ENCODE results near the gene PLXDC2.

PLXDC2 gene

GRCh38 chr10:19941206-19941880 lies 125.1 kb downstream of the PLXDC2 start:
- DNase-seq (ENCODE audit: low read depth), result no peak

GRCh38 chr10:19944911-19945663 lies 128.9 kb downstream of the PLXDC2 start:
- DNase-seq (ENCODE audit: low read depth), result no peak

- DNase-seq (ENCODE audit: low read depth), result no peak
Measured at GRCh38 chr10:19946245-19946644, 130.0 kb downstream of the PLXDC2 start.

DNA sequence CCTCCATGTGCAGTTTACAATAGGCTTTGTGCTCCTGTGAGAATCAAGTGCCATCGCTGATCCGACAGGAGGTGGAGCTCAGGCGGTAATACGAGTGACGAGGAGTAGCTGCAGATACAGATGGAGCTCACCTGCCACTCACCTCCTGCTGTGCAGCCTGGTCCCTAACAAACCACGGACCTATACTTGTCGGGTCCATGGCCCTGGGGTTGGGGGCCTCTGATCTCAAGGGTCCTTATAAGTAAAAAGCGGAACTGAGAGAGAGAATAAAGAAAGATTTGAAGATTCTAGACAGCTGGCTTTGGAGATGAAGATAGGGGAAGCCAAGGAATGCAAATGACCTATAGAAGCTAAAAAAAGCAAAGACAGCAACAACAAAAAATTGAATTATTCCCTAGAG lies 130.6 kb downstream of the PLXDC2 start:
- no peak for DNase-seq (ENCODE audit: low read depth)

DNA sequence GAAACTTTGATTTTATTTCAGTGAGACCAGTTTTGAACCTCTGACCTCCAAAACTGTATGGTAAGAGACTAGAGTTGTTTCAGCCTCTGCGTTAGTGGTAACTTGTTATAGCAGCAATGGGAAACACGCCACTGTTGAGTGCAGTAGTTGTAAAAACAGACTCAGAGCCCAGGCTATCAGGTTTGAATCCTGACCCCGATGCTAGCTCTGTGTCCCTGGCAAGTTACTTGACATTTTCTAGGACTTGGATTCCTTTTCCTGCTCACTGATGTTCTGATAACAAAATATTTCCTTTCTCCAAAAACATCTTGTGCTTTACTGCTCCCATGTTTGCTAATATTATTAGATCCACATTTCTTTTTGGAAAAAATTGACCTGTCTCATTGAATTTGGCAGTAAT lies 131.0 kb downstream of the PLXDC2 start:
- DNase-seq (ENCODE audit: low read depth), result no peak

GRCh38 chr10:19947656-19948055 lies 131.4 kb downstream of the PLXDC2 start:
- DNase-seq (ENCODE audit: low read depth), result no peak

DNA sequence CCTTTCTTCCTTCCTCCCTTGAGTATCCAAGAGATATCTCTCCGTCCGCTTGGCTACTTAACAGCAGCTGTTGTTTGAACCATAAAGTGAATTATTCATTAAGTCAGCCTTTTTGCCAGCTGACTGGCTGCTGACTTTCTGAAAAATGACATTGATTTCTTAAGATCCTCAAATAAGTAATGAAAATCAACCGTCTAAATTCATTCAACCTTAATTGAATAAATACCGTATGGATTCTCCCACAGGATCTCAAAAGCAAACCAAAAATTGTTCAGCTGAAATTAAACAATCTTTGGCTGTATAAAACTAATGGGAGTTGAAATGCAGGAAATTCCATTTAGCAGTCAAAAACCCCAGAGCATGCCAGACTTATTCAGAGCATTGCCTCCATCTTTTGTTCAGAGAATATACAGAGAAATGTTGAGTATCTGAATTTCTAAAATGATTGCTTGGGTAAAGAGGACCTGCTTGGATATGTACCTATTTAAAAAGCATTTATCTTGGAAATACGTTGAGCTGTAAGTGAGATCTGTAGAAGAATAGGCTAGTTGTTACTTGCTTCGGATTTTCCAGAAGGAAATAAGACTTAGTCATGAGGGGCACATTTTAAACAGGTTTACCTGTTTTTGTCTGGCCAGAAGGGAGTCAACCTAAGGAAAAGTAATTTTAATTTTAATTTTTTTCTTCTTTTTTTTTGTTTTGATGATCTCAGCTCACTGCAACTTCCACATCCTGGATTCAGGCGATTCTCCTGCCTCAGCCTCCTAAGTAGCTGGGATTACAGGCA lies 136.2 kb downstream of the PLXDC2 start:
- no peak for DNase-seq (ENCODE audit: low read depth)

GRCh38 chr10:19954601-19955000 lies 138.4 kb downstream of the PLXDC2 start:
- no peak for DNase-seq (ENCODE audit: low read depth)

DNA sequence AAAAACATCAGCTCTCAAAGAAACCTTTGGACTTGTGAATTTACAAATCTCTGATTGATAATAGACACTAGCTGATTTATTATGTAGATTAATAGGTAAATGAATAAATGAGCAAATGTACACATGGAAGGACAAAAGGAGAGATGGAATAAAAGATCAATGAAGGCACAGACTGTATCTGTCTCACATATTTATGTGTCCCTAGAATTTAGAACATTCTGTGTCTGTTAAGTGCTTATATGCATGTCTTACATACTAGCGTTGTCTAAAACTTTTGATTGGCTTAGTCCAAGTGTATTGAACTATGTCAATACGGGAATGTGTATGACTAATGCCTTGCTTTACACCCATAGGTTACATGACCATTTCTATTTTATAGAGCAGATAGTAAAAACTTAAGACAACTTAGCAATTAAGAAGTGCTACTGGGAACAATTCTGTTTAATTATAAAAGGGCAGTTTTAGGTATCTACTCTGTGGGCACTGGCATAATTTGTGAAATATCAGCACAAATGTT lies 140.3 kb downstream of the PLXDC2 start:
- DNase-seq (ENCODE audit: low read depth), result no peak

- DNase-seq (ENCODE audit: low read depth), result no peak
Measured at GRCh38 chr10:19958787-19959186, 142.6 kb downstream of the PLXDC2 start.

GRCh38 chr10:19961076-19962053 lies 145.1 kb downstream of the PLXDC2 start:
- DNase-seq (ENCODE audit: low read depth), result no peak

GRCh38 chr10:19964625-19965024 lies 148.4 kb downstream of the PLXDC2 start:
- DNase-seq (ENCODE audit: low read depth), result no peak

- no peak for DNase-seq (ENCODE audit: low read depth)
Measured at GRCh38 chr10:19966751-19967150, 150.5 kb downstream of the PLXDC2 start.

- no peak for DNase-seq (ENCODE audit: low read depth)
Measured at GRCh38 chr10:19967981-19968380, 151.7 kb downstream of the PLXDC2 start.

GRCh38 chr10:19968745-19969144 lies 152.5 kb downstream of the PLXDC2 start:
- no peak for DNase-seq (ENCODE audit: low read depth)

- DNase-seq (ENCODE audit: low read depth), result no peak
Measured at GRCh38 chr10:19970256-19970655, 154.0 kb downstream of the PLXDC2 start.

DNA sequence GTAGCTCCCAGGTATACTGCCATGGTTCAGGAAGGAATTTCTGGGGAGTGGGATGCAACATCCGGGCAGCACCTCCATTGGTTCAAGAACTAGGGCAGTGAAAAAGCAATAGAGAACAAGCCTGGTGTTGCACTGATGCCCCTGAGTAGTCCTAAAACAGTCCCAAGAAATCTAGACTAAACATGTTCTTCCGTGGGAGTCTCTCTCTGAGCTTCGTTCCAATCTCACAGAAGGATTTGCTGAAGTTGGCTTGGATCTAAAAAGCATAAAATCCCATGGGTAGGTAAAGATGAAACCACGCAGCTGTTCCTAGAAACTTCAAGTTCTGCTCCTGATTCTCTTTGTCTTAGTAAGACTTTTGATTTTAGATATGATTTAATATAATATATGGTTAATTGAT lies 154.5 kb downstream of the PLXDC2 start:
- no peak for DNase-seq (ENCODE audit: low read depth)

DNA sequence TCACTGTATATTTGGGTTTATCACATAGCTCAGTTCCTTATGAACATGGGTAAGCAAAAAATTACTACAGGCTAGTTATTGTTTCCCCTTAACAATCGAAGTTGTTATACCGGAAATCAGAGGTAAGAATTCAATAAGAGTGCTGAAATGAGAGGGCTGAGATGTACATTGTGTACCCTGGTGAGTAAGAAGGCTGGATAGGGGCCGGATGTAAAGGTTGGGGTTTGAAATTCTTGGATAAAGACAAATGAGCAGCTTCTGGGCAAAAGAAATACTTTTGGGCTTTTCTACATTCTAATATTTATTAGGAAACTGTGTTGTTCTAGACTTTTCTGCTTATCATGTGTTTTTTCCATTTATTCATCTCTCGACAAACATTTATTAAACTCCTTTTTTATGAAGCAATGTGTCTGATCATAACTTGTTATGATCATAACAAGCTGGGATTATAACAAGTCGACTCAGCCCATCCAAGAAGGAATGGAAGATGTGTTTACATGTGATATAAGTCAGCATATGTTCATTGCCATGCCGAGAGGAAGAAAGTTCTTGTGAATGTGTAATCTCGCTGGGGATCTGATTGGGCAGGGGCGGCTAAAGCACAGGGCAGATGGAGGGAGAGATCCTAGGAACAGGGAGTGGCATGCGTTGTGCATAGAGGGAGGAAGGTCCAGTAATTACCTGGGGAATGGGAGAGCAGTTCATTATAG lies 155.3 kb downstream of the PLXDC2 start:
- DNase-seq (ENCODE audit: low read depth), result no peak

GRCh38 chr10:19974138-19974537 lies 157.9 kb downstream of the PLXDC2 start:
- no peak for DNase-seq (ENCODE audit: low read depth)

GRCh38 chr10:19974554-19974953 lies 158.3 kb downstream of the PLXDC2 start:
- no peak for DNase-seq (ENCODE audit: low read depth)

GRCh38 chr10:19977097-19977521 lies 160.9 kb downstream of the PLXDC2 start:
- no peak for DNase-seq (ENCODE audit: low read depth)
